CD4-positive, CD25-positive, alpha-beta regulatory T cell (primary cell): ENCODE results near the gene SLC46A3. TPM values are rescaled to one million over a fixed set of nuclear protein-coding genes. Genes with fewer than 3 reads are reported as not detected.
"Not testable (repeated sequence)": the region's sequence is repeated elsewhere in the genome, so short reads cannot be mapped to it uniquely, and the experiment has no call there.

Experiments
- ATAC-seq, 2 donors: fragments of 150-1000 bp; cut with Tn5 transposase; one replicate each; pipeline ENCODE4 v1.10.0; 2021; ENCODE audit warnings: low read depth in 2 of 2, moderate number of reproducible peaks in 2 of 2, moderate library complexity in 1 of 2
- DNase-seq, 3 donors: peaks; one replicate each; pipeline versions ENCODE4 v3.0.0 to v3.0.0-alpha.2; 2012 to 2022; ENCODE audit warnings: mixed read lengths in 1 of 3
- H3K27ac ChIP-seq: one replicate; pipeline ENCODE4 v1.7.0; 2013; ENCODE audit warnings: mild to moderate bottlenecking, low read length; ENCODE audit not compliant: insufficient read depth, poor library complexity, severe bottlenecking
- H3K27me3 ChIP-seq: one replicate; pipeline ENCODE4 v1.7.0; 2013; ENCODE audit warnings: low read length; ENCODE audit not compliant: control insufficient read depth, insufficient read depth
- H3K36me3 ChIP-seq: one replicate; pipeline ENCODE4 v1.7.0; 2013; ENCODE audit warnings: mild to moderate bottlenecking, low read length, moderate library complexity; ENCODE audit not compliant: control insufficient read depth, insufficient read depth
- H3K4me1 ChIP-seq: 2 replicates; pipeline ENCODE4 v1.7.0; 2013; ENCODE audit warnings: mild to moderate bottlenecking, low read length; ENCODE audit not compliant: insufficient read depth, control insufficient read depth, poor library complexity, severe bottlenecking
- H3K4me3 ChIP-seq: one replicate; pipeline ENCODE4 v1.7.0; 2013; ENCODE audit warnings: low read depth, mild to moderate bottlenecking, low read length, moderate library complexity
- H3K9me3 ChIP-seq, 2 experiments: 1 replicate in 1 of 2; 2 replicates in 1 of 2; pipeline ENCODE4 v1.7.0; 2013; ENCODE audit warnings: low read length in 2 of 2, mild to moderate bottlenecking in 1 of 2, moderate library complexity in 1 of 2; ENCODE audit not compliant: control insufficient read depth in 2 of 2
- H3K27ac Mint-ChIP-seq, 3 donors: one replicate each; pipeline ENCODE4 v1.8.0; 2020 to 2022; ENCODE audit warnings: mild to moderate bottlenecking in 3 of 3, mixed read lengths in 3 of 3, moderate library complexity in 2 of 3
- H3K27me3 Mint-ChIP-seq: one replicate; pipeline ENCODE4 v1.8.0; 2022; ENCODE audit warnings: mild to moderate bottlenecking, mixed read lengths
- H3K36me3 Mint-ChIP-seq: one replicate; pipeline ENCODE4 v1.8.0; 2020; ENCODE audit warnings: mixed read lengths
- H3K4me1 Mint-ChIP-seq, 4 donors: one replicate each; pipeline ENCODE4 v1.8.0; 2020 to 2022; ENCODE audit warnings: mixed read lengths in 4 of 4, mild to moderate bottlenecking in 1 of 4
- H3K4me3 Mint-ChIP-seq, 4 donors: one replicate each; pipeline ENCODE4 v1.8.0; 2020 to 2022; ENCODE audit warnings: mild to moderate bottlenecking in 4 of 4, mixed read lengths in 4 of 4, moderate library complexity in 3 of 4
- H3K9me3 Mint-ChIP-seq, 7 donors: one replicate each; pipeline ENCODE4 v1.8.0; 2020 to 2022; ENCODE audit warnings: mixed read lengths in 7 of 7, mild to moderate bottlenecking in 3 of 7, moderate library complexity in 2 of 7
- polyA plus RNA-seq, 4 donors: library from polyadenylated mRNA; unstranded; fragments of 300-500 nt; fragmentation: Illumina TruSeq; gene quantifications; one replicate each; pipeline ENCODE4 v1.2.3, GENCODE V29; 2021
- total RNA-seq: library from RNA; stranded (reverse); gene quantifications from one replicate; pipeline ENCODE4 v1.2.3, GENCODE V29; 2022

SLC46A3 gene
- total and polyA plus RNA-seq, 5 donors from 2014 or later = 11.0 to 35.5 (median 32.8) TPM

DNA sequence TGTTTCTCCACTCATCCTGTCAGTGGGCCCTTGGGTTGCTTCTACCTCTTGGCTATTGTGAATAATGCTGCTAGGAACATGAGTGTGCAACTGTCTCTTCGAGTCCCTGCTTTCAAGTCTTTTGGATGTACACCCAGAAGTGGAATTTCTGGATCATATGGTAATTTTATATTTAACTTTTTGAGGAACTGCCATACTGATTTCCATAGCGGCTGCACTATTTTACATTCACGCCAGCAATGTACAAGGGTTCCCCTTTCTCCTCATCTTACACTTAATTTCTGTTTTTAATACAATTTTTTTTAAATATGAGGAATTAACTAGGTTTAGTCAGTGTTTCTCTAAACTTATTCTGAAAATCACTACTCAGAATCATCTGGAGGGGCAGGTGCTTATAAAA is 24.2 kb upstream of the SLC46A3 start:
- H3K36me3 Mint-ChIP-seq = no peaks in the 10 kb centered on the region
- no peaks in the 10 kb centered on the region for H3K4me1 Mint-ChIP-seq
- no peaks in the 10 kb centered on the region for H3K4me1 ChIP-seq
- H3K9me3 Mint-ChIP-seq = no peaks in the 10 kb centered on the region
- no peak overlapping the region for H3K4me3 Mint-ChIP-seq
- no peak overlapping the region for H3K4me3 ChIP-seq
- no peak overlapping the region for H3K27ac Mint-ChIP-seq
- no peaks in the 10 kb centered on the region for H3K36me3 ChIP-seq
- H3K27ac ChIP-seq = no peak overlapping the region
- DNase-seq = no peak
- peaks cover 12% of the 10 kb centered on the region for H3K27me3 Mint-ChIP-seq
- no peaks in the 10 kb centered on the region for H3K9me3 ChIP-seq
- H3K27me3 ChIP-seq = no peaks in the 10 kb centered on the region
- no peak for ATAC-seq

GRCh38 chr13:28742445-28742844 is 23.7 kb upstream of the SLC46A3 start:
- not testable (repeated sequence) for H3K9me3 Mint-ChIP-seq, H3K27me3 ChIP-seq, H3K36me3 ChIP-seq, ATAC-seq, H3K27ac ChIP-seq, H3K4me3 Mint-ChIP-seq, H3K4me3 ChIP-seq, H3K27ac Mint-ChIP-seq, H3K9me3 ChIP-seq, DNase-seq, H3K36me3 Mint-ChIP-seq, H3K4me1 Mint-ChIP-seq, H3K4me1 ChIP-seq
- peaks cover 16% of the 10 kb centered on the region for H3K27me3 Mint-ChIP-seq

DNA sequence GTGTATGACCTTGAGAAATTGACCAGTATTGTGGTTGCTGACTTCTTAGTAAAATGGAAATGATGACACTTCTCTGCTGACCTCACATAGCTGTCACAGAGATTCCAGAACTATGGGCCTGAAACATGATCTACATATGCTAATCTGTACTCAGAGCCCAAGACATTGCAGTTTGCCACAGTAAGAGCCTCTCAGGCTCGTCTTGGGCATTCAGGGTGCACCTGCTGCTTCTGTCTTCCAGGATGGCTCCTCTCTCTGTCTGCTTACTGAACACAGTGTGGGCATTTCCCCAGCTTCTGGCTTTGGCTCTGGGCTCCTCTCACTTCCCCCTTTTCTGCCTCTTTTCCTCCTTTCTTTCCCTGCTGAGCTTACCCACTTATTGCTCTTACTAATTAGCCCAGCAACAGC is 22.3 kb upstream of the SLC46A3 start:
- H3K27ac Mint-ChIP-seq = no peak overlapping the region
- H3K4me1 Mint-ChIP-seq = peaks cover 0 to 2% (median 0%) of the 10 kb centered on the region in 4 donors
- no peak for ATAC-seq
- H3K36me3 ChIP-seq = no peaks in the 10 kb centered on the region
- no peak overlapping the region for H3K27ac ChIP-seq
- H3K9me3 Mint-ChIP-seq = no peaks in the 10 kb centered on the region
- H3K4me3 ChIP-seq = no peak overlapping the region
- no peaks in the 10 kb centered on the region for H3K36me3 Mint-ChIP-seq
- peaks cover 15% of the 10 kb centered on the region for H3K27me3 Mint-ChIP-seq
- no peaks in the 10 kb centered on the region for H3K27me3 ChIP-seq
- H3K9me3 ChIP-seq = no peaks in the 10 kb centered on the region
- DNase-seq = no peak
- H3K4me3 Mint-ChIP-seq = no peak overlapping the region
- no peaks in the 10 kb centered on the region for H3K4me1 ChIP-seq

DNA sequence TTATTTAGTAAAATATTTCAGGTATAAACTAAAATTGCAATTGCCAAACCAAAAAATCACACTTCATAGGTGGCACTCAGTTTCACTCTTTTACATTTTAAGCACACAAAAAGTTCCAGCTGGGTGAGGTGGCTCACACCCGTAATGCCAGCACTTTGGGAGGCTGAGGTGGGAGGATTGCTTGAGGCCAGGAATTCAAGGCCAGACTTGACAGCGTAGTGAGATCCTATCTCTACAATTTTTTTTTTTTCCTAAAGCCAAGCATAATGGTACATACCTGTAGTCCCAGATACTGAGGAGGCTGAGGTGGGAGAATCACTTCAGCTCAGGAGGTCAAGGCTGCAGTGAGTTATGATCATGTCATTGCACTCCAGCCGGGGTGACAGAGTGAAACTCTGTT is 20.6 kb upstream of the SLC46A3 start:
- H3K36me3 Mint-ChIP-seq = no peaks in the 10 kb centered on the region
- Histone ChIP-seq H3K27ac (no peak overlapping the region), H3K4me1 (no peaks in the 10 kb centered on the region), H3K27me3 (no peaks in the 10 kb centered on the region), H3K36me3 (no peaks in the 10 kb centered on the region), H3K9me3 (no peaks in the 10 kb centered on the region), H3K4me3 (no peak overlapping the region)
- no peaks in the 10 kb centered on the region for H3K9me3 Mint-ChIP-seq
- no peak for ATAC-seq
- no peak for DNase-seq
- no peak overlapping the region for H3K4me3 Mint-ChIP-seq
- H3K27me3 Mint-ChIP-seq = peaks cover 14% of the 10 kb centered on the region
- no peak overlapping the region for H3K27ac Mint-ChIP-seq
- peaks cover 0 to 5% (median 0%) of the 10 kb centered on the region in 4 donors for H3K4me1 Mint-ChIP-seq

DNA sequence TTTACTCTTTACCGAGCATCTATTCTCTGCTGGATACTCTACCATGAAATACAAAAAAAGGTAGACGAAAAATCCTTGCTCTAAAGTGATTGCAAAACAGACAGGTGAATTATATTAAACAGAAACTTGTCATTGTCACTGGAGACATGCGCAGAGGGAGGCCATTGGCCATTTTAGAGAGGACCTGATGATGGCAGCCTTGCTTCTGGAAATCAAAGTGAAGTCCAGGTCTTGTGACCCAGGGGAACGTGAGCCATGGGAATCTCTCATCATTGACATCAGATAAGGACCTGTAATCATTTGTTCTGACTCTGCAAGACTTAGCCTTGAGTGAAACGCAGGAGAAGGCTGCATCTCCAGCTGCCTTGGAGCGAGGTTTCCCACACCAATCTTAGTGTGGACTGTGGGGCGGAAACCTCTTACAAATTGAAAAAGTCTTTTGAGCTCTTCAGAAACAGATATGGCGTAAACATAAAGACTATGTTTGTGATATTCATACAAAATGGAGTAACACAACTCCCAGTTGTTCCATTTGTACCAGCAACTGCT is 16.8 kb upstream of the SLC46A3 start:
- H3K9me3 Mint-ChIP-seq = no peaks in the 10 kb centered on the region
- ATAC-seq (no peak), DNase-seq (no peak)
- peaks cover 14% of the 10 kb centered on the region for H3K27me3 Mint-ChIP-seq
- no peaks in the 10 kb centered on the region for H3K36me3 ChIP-seq
- H3K4me3 Mint-ChIP-seq = no peak overlapping the region
- H3K27me3 ChIP-seq = no peaks in the 10 kb centered on the region
- no peak overlapping the region for H3K27ac Mint-ChIP-seq
- no peaks in the 10 kb centered on the region for H3K36me3 Mint-ChIP-seq
- H3K9me3 ChIP-seq = no peaks in the 10 kb centered on the region
- no peak overlapping the region for H3K4me3 ChIP-seq
- peaks cover 0 to 5% (median 0%) of the 10 kb centered on the region in 4 donors for H3K4me1 Mint-ChIP-seq
- H3K4me1 ChIP-seq = no peaks in the 10 kb centered on the region
- H3K27ac ChIP-seq = no peak overlapping the region

GRCh38 chr13:28734906-28735305 is 16.1 kb upstream of the SLC46A3 start:
- ATAC-seq = no peak
- no peaks in the 10 kb centered on the region for H3K36me3 Mint-ChIP-seq

GRCh38 chr13:28730762-28731161 is 12.0 kb upstream of the SLC46A3 start:
- Mint-ChIP-seq H3K27me3 (peaks cover 16% of the 10 kb centered on the region), H3K4me1 (no peaks in the 10 kb centered on the region), H3K27ac (no peak overlapping the region), H3K36me3 (no peaks in the 10 kb centered on the region), H3K4me3 (no peak overlapping the region), H3K9me3 (peaks cover 0 to 2% (median 0%) of the 10 kb centered on the region in 7 donors)
- Histone ChIP-seq H3K27ac (no peak overlapping the region), H3K4me3 (no peak overlapping the region), H3K9me3 (no peaks in the 10 kb centered on the region), H3K4me1 (no peaks in the 10 kb centered on the region), H3K36me3 (no peaks in the 10 kb centered on the region), H3K27me3 (peaks cover 9% of the 10 kb centered on the region)
- ATAC-seq (no peak), DNase-seq (no peak)

More at GRCh38 chr13:28734906-28735305, 16.1 kb upstream of the SLC46A3 start:
- Histone ChIP-seq H3K27ac (no peak overlapping the region), H3K27me3 (no peaks in the 10 kb centered on the region), H3K9me3 (no peaks in the 10 kb centered on the region), H3K4me1 (no peaks in the 10 kb centered on the region), H3K36me3 (no peaks in the 10 kb centered on the region), H3K4me3 (no peak overlapping the region)
- no peak for DNase-seq
- Mint-ChIP-seq H3K27me3 (peaks cover 14% of the 10 kb centered on the region), H3K4me1 (peaks cover 0 to 5% (median 0%) of the 10 kb centered on the region in 4 donors), H3K27ac (no peak overlapping the region), H3K9me3 (no peaks in the 10 kb centered on the region), H3K4me3 (no peak overlapping the region)

- Mint-ChIP-seq H3K36me3 (no peaks in the 10 kb centered on the region), H3K4me3 (no peak overlapping the region), H3K9me3 (peaks cover 0 to 2% (median 0%) of the 10 kb centered on the region in 7 donors), H3K27me3 (peaks cover 16% of the 10 kb centered on the region), H3K4me1 (no peaks in the 10 kb centered on the region), H3K27ac (peak overlapping the region in 1 of 3 donors; percentile 28)
- Histone ChIP-seq H3K36me3 (no peaks in the 10 kb centered on the region), H3K4me3 (no peak overlapping the region), H3K27me3 (peaks cover 10% of the 10 kb centered on the region), H3K27ac (no peak overlapping the region), H3K9me3 (no peaks in the 10 kb centered on the region), H3K4me1 (no peaks in the 10 kb centered on the region)
- DNase-seq (no peak), ATAC-seq (no peak)
Observed at GRCh38 chr13:28729541-28729940, 10.8 kb upstream of the SLC46A3 start.
